A673 (cell line): ENCODE results near the gene LTBP4.

Experiments
- EZH2 ChIP-seq: fragments of 200-600 bp; sonication (generic); IDR thresholded peaks from 2 replicates; pipeline ENCODE4 v1.6.1; 2017; ENCODE audit warnings: borderline replicate concordance, low read depth, mild to moderate bottlenecking, mixed read lengths, antibody characterized with exemption, low read length; ENCODE audit not compliant: poor library complexity, severe bottlenecking
- TF ChIP-seq, protein P1 (sequence below): fragments of 300-800, 200-600 bp; sonication (generic); conservative IDR thresholded peaks from 2 replicates; pipeline ENCODE4 v1.5.1; 2017; ENCODE audit warnings: low read depth, mild to moderate bottlenecking, antibody characterized with exemption, low read length, moderate library complexity, mixed read lengths

DNA sequence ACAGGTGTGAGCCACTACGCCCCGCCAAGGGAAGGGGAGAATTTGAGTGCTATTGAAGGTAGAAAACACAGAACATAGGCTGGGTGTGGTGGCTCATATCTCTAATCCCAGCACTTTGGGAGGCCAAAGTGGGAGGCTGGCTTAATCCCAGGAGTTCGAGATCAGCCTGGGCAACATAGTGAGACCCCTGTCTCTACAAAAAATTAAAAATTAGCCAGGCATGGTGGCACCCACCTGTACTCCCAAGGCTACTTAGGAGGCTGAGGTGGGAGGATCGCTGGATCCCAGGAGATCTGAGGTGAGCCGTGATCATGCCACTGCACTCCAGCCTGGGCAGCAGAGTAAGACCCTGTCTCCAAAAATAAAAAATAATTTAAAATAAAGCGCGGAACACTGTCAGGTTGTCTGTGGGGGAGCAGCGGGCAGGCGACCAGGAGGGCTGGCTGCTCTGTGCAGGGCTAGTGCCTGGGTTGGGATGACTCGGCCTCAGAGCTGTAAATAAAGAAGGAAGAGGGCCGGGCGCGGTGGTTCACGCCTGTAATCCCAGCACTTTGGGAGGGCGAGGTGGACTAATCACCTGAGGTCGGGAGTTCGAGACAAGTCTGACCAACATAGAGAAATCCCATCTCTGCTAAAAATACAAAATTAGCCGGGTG is 41.0 kb downstream of the LTBP4 start:
- TF ChIP-seq, protein P1, sequence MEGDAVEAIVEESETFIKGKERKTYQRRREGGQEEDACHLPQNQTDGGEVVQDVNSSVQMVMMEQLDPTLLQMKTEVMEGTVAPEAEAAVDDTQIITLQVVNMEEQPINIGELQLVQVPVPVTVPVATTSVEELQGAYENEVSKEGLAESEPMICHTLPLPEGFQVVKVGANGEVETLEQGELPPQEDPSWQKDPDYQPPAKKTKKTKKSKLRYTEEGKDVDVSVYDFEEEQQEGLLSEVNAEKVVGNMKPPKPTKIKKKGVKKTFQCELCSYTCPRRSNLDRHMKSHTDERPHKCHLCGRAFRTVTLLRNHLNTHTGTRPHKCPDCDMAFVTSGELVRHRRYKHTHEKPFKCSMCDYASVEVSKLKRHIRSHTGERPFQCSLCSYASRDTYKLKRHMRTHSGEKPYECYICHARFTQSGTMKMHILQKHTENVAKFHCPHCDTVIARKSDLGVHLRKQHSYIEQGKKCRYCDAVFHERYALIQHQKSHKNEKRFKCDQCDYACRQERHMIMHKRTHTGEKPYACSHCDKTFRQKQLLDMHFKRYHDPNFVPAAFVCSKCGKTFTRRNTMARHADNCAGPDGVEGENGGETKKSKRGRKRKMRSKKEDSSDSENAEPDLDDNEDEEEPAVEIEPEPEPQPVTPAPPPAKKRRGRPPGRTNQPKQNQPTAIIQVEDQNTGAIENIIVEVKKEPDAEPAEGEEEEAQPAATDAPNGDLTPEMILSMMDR, result no peak
- no peak for TF ChIP-seq EZH2
